Transverse colon (tissue), 4 donors: ENCODE results near the gene FAM186B.

ENCODE experiments used
- EP300 ChIP-seq: sonication (generic); formaldehyde crosslinking; IDR thresholded peaks from one replicate; pipeline ENCODE4 v1.6.1; 2017; ENCODE audit warnings: antibody characterized with exemption, low read depth
- POLR2A ChIP-seq: fragments of 450-650 bp; IDR thresholded peaks from one replicate; pipeline ENCODE4 v1.6.1; 2016; ENCODE audit warnings: antibody characterized with exemption, mild to moderate bottlenecking, moderate library complexity
- POLR2AphosphoS5 ChIP-seq, 3 donors: sonication (generic); formaldehyde crosslinking; IDR thresholded peaks; one replicate each; pipeline ENCODE4 v1.6.1; 2016; ENCODE audit warnings: antibody characterized with exemption in 3 of 3
- TF ChIP-seq, protein P1 (sequence below), 5 experiments: fragments of 200-600 bp in 3 of 5; fragments of 450-650 bp in 2 of 5; sonication (generic) in 3 of 5; IDR thresholded peaks; 1 replicate in 2 of 5; 2 replicates in 3 of 5; pipeline ENCODE4 v1.5.1; 2016 to 2017; ENCODE audit warnings: antibody characterized with exemption in 5 of 5, inconsistent platforms in 3 of 5, mild to moderate bottlenecking in 2 of 5, moderate library complexity in 1 of 5

DNA sequence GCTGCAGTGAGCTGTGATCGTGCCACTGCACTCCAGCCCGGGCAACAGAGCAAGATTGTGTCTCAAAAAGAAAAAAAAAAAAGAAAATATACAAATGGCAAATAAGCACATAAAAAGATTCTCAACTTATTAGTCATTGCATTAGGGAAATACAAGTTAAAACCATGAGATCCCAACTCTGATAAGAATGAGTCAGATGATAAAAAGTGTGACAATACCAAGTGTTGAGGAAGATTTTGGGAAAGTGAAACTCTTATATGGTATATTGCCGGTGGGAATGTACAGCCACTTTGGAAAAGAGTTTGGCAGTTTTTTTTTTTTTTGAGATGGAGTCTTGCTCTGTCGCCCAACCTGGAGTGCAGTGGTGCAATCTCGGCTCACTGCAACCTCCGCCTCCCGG, 10.3 kb upstream of the FAM186B start:
- TF ChIP-seq, protein P1, sequence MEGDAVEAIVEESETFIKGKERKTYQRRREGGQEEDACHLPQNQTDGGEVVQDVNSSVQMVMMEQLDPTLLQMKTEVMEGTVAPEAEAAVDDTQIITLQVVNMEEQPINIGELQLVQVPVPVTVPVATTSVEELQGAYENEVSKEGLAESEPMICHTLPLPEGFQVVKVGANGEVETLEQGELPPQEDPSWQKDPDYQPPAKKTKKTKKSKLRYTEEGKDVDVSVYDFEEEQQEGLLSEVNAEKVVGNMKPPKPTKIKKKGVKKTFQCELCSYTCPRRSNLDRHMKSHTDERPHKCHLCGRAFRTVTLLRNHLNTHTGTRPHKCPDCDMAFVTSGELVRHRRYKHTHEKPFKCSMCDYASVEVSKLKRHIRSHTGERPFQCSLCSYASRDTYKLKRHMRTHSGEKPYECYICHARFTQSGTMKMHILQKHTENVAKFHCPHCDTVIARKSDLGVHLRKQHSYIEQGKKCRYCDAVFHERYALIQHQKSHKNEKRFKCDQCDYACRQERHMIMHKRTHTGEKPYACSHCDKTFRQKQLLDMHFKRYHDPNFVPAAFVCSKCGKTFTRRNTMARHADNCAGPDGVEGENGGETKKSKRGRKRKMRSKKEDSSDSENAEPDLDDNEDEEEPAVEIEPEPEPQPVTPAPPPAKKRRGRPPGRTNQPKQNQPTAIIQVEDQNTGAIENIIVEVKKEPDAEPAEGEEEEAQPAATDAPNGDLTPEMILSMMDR (IDR thresholded peaks at IDR 0.05): no peak
- TF ChIP-seq POLR2A: no peak
- no peak for TF ChIP-seq EP300
- TF ChIP-seq POLR2AphosphoS5 (IDR thresholded peaks at IDR 0.05): no peak
